Cardiac septum (tissue), 1 donor: ENCODE measurements around the gene NPAS1. TPM values are rescaled to one million over a fixed set of nuclear protein-coding genes. Genes with fewer than 3 reads are reported as not detected.

ENCODE experiments used
- total RNA-seq: library from RNA; stranded (reverse); fragmentation: NEBNext Ultra II Directional; extraction: Animal tissue kit (Norgen Biotek cat#: 25700); gene quantifications from one replicate; pipeline ENCODE4 v1.2.1, GENCODE V29; 2021
- donor health status: DM: no; HTN: no; CAD: no.

Gene NPAS1
- total RNA-seq, 1 donor from 2014 or later = 0.54 TPM

Other genes starting within 250 kb of the NPAS1 start
- 6.8 TPM for gene SLC1A5, start 231.2 kb upstream of the NPAS1 start, total RNA-seq
- gene AP2S1, start 169.0 kb upstream of the NPAS1 start, total RNA-seq = 77.3 TPM
- gene ARHGAP35, start 158.8 kb upstream of the NPAS1 start, total RNA-seq = 93.0 TPM
- 31.1 TPM for gene TMEM160, start 28.8 kb downstream of the NPAS1 start, total RNA-seq
- gene ZC3H4, start 93.9 kb downstream of the NPAS1 start, total RNA-seq = 28.1 TPM
- 45.0 TPM for gene SAE1, start 111.0 kb downstream of the NPAS1 start, total RNA-seq
- 4.4 TPM for gene BBC3, start 211.4 kb downstream of the NPAS1 start, total RNA-seq
- gene CCDC9, start 236.7 kb downstream of the NPAS1 start, total RNA-seq = 23.1 TPM